NCI-H2196 treated with DMSO at 0.1 percent for 48 hours (cell line): ENCODE results near the gene CFAP221.

Source experiments
- DNase-seq: peaks from one replicate; lab custom pipeline; 2025; ENCODE audit not compliant: unreplicated experiment; lab: John Stamatoyannopoulos, UW

Gene CFAP221

DNA sequence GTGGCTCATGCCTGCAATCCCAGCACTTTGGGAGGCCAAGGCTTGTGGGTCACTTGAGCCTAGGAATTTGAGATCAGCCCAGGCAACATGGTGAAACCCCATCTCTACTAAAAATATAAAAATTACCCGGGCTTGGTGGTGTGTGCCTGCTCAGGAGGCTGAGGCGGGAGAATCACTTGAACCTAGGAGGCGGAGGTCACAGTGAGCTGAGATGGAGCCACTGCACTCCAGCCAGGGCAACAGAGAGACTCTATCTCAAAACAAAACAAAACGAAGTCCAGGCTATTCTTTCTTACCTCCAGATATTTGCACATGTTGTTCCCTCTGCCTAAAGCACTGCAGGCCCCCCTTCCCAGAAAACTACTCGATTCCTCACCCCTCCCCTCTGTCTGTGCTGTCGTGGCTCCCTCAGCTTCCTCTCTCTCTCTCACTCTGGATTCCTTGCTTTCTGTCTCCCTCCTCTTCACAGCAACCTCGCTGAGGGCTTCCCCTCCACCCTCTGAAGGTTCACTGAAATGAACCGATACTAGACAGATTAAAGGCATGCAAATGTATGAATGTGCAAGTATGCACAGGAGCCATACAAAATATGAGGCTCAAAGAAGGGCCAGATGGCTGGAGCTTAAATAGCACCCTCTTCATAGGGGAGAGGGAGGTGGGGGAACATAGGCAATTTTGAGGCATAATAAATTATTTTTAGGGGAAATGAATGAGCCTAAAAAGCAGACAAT, 153.2 kb downstream of the CFAP221 start:
- no peak for DNase-seq

DNA sequence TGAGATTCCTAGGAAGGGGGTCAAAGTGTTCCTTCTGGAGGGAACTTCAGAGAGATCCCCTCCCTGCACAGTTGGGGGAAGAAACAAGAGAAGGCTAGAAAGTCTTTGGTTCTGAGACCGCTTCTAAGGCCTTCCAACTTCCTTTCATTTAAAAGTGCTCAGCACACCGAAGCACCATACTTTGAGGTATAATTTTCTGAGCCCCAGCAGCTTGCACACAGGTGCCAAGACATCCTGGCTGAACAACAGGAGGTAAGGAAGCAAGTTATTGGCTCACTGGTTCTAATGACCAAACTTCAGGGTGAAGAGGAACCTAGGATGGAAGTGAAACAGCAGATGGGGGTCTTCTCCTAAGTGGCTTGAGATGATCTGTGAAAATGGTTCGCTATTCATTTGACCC, 154.0 kb downstream of the CFAP221 start:
- no peak for DNase-seq

GRCh38 chr2:119699016-119699606, 154.9 kb downstream of the CFAP221 start:
- DNase-seq: no peak

- no peak for DNase-seq
Observed at GRCh38 chr2:119700866-119701265, 156.6 kb downstream of the CFAP221 start.

GRCh38 chr2:119701352-119701751, 157.1 kb downstream of the CFAP221 start:
- no peak for DNase-seq

GRCh38 chr2:119702203-119702917, 158.1 kb downstream of the CFAP221 start:
- no peak for DNase-seq

GRCh38 chr2:119702918-119703401, 158.7 kb downstream of the CFAP221 start:
- peak; percentile 69 for DNase-seq

- no peak for DNase-seq
Observed at GRCh38 chr2:119703526-119703925, 159.3 kb downstream of the CFAP221 start.

- DNase-seq: no peak
Observed at GRCh38 chr2:119704670-119705120, 160.4 kb downstream of the CFAP221 start.

- no peak for DNase-seq
Observed at GRCh38 chr2:119706221-119706620, 162.0 kb downstream of the CFAP221 start.
